Fibroblast of lung (primary cell): ENCODE data around the gene DIAPH1.

Source experiments
- CTCF ChIP-seq, 2 donors: IDR thresholded peaks in 1 of 2; conservative IDR thresholded peaks in 1 of 2; 1 replicate in 1 of 2; 2 replicates in 1 of 2; pipeline ENCODE4 v1.5.1; 2011 to 2012; ENCODE audit warnings: low read length in 2 of 2, control low read depth in 1 of 2, inconsistent platforms in 1 of 2, low read depth in 1 of 2, mild to moderate bottlenecking in 1 of 2
- EZH2 ChIP-seq: IDR thresholded peaks from 2 replicates; pipeline ENCODE4 v1.5.1; 2012; ENCODE audit warnings: low read length, control low read depth, mild to moderate bottlenecking; ENCODE audit errors: missing control alignments

- no peak for TF ChIP-seq CTCF (conservative IDR thresholded peaks at IDR 0.05 in 1 of 2, IDR thresholded peaks at IDR 0.05 in 1 of 2; ENCODE audit: low read depth in 1 of 2, low read length in 2 of 2)
- no peak for TF ChIP-seq EZH2
These were observed 153.4 kb downstream of the DIAPH1 start for GRCh38 chr5:141465351-141465750.
